Measurements from ENCODE around the gene CCDC186.

- TF ChIP-seq, protein P1, sequence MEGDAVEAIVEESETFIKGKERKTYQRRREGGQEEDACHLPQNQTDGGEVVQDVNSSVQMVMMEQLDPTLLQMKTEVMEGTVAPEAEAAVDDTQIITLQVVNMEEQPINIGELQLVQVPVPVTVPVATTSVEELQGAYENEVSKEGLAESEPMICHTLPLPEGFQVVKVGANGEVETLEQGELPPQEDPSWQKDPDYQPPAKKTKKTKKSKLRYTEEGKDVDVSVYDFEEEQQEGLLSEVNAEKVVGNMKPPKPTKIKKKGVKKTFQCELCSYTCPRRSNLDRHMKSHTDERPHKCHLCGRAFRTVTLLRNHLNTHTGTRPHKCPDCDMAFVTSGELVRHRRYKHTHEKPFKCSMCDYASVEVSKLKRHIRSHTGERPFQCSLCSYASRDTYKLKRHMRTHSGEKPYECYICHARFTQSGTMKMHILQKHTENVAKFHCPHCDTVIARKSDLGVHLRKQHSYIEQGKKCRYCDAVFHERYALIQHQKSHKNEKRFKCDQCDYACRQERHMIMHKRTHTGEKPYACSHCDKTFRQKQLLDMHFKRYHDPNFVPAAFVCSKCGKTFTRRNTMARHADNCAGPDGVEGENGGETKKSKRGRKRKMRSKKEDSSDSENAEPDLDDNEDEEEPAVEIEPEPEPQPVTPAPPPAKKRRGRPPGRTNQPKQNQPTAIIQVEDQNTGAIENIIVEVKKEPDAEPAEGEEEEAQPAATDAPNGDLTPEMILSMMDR (IDR thresholded peaks at IDR 0.05; ENCODE audit: insufficient read depth, low read depth, low read length) = no peak
- no peak for TF ChIP-seq EZH2 (IDR thresholded peaks at IDR 0.05; ENCODE audit: insufficient read depth, low read length)
Measured at GRCh38 chr10:114163062-114163461, 10.9 kb downstream of the CCDC186 start.
